ENCODE results near the gene PER2.

PER2 gene

DNA sequence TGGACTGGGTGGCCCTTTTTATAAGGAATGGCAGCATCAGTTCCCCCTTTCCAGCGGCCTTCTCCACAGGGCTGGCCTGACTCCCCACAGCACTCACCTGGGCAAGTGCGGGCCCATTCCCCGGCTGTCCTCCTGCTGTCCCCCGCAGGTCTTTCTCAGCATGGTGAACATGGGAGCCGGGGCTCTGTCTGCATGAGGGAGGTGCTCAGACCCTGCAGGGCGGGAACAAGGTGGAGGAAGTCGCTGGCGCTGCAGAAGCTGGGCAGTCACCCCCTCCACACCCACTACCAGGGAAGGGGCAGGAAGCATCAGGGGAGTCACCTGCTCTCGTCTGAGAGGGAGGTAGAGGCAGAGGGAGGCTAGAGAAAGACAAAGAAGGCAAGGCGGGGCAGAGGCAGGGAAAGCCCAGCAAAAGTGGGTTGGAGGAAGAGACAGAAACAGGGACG is 60.8 kb downstream of the PER2 start:
- DNase-seq (ENCODE audit: low spot score in 2 of 2) = no peak
- no peak overlapping the region for H3K27ac Mint-ChIP-seq
- peaks cover 33% of the 10 kb centered on the region for H3K4me1 Mint-ChIP-seq
- H3K4me3 Mint-ChIP-seq = no peak overlapping the region
- no peaks in the 10 kb centered on the region for H3K9me3 Mint-ChIP-seq
- H3K36me3 Mint-ChIP-seq = peaks cover 8% of the 10 kb centered on the region
- ATAC-seq = no peak

DNA sequence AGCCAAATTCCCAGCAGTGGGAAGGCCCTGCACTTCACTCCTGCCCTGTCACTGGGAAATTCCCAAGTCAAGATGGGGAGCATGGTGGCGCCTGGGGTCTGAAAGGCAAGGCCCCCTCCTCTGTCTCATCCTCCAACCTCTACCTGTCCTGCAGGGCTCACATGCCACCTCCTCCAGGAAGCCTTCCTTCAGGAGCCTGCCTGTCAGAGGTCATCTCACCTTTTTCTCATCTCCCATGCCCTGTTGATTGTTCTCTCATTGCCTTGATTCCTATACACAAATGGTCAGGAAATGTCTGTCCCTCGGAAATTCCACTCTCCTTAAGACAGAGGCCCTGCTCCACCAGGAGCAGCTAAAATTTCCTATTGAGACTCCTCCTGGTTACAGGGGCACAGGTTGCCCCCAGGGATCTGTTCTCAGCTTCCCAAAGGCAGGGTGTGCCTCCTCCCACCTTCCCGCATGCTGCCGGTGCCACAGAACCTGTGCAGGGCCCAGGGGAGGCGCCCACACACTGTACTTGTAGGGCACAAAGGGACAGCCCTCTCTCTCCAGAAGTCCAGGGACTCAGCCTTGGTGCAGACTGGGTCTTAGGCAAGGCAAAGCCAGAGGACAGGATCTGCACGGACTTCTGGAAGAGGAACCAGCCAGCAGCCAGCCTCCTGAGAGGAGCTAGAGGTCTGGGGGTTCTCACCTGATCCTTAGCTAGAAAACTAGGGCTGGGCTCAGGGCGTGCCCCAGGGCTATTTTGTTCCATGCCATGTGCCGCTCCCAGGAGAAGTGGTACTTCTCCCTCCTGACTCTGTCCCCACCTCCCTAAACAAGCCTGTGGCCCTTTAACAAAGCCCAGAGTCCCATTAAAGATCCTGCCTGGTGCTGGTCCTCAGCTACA is 61.5 kb downstream of the PER2 start:
- Mint-ChIP-seq H3K9me3 (no peaks in the 10 kb centered on the region), H3K27ac (no peak overlapping the region)
- ATAC-seq = no peak

DNA sequence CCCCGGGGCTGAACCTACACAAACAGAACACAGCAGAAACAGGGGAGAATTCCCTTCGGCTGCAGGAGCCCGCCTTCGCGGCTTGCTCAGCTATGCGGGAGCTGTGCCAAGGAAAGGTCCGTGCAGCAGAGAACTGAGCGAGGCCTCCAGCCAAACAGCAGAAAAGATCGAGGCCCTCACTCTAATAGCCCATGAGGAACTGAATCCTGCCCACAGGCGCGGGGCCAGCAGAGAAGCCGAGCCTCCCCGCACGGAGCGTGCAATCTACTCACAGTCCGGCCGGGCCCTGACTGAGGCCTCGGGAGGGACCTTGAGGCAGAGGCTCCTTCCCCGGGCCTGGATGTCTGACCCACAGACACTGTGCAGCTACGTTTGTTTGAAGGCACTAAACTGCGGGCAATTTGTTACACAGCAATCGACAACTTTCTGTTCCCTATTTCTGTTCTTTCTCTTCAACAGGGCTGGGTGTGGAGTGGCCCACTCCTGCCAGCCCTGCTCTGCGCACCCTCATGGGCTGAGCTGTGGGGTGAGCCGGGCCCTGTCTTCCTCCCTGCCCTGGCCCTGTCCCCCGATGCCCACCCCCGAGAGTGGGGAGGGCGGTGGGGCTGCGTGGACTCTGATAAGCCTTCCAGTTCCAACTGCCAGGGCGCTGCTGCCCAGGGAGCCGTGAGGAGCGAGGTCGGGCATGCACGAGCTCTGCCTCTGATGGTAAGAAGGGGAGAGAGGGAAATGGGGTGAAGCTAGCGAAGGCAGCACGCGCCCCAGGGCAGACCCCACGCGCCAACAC is 62.3 kb downstream of the PER2 start:
- peaks cover 8% of the 10 kb centered on the region for H3K36me3 Mint-ChIP-seq
- no peak overlapping the region for H3K4me3 Mint-ChIP-seq
- H3K4me1 Mint-ChIP-seq = peaks cover 25% of the 10 kb centered on the region
- DNase-seq (ENCODE audit: low spot score in 2 of 2) (no peak), ATAC-seq (no peak)
- no peaks in the 10 kb centered on the region for H3K9me3 Mint-ChIP-seq
- H3K27ac Mint-ChIP-seq = no peak overlapping the region

More for the DNA sequence above, 61.5 kb downstream of the PER2 start:
- H3K36me3 Mint-ChIP-seq = peaks cover 8% of the 10 kb centered on the region
- DNase-seq (ENCODE audit: low spot score in 2 of 2) = no peak
- no peak overlapping the region for H3K4me3 Mint-ChIP-seq
- H3K4me1 Mint-ChIP-seq = peaks cover 33% of the 10 kb centered on the region

DNA sequence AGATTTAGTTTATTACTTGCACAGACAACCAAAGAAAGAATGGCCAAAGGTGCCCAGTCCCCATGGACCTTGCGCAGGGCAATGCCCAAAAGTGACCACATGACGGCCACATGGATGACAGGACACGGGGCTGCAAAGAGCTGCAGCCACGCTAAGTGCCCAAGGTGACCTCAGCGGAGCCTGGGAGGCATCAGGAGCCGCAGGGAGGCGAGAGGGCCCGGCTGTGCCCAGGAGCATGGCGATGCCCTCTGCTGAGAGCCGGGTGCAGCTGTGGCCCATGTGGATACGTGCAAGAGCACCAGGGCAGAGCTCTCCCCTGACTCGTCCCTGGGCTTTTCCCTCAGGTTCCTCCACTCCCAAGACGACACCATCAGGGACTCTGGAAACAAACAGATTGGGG is 63.3 kb downstream of the PER2 start:
- peaks cover 8% of the 10 kb centered on the region for H3K36me3 Mint-ChIP-seq
- H3K9me3 Mint-ChIP-seq = no peaks in the 10 kb centered on the region
- ATAC-seq (no peak), DNase-seq (ENCODE audit: low spot score in 2 of 2) (no peak)
- no peak overlapping the region for H3K4me3 Mint-ChIP-seq
- no peak overlapping the region for H3K27ac Mint-ChIP-seq
- peaks cover 15% of the 10 kb centered on the region for H3K4me1 Mint-ChIP-seq

DNA sequence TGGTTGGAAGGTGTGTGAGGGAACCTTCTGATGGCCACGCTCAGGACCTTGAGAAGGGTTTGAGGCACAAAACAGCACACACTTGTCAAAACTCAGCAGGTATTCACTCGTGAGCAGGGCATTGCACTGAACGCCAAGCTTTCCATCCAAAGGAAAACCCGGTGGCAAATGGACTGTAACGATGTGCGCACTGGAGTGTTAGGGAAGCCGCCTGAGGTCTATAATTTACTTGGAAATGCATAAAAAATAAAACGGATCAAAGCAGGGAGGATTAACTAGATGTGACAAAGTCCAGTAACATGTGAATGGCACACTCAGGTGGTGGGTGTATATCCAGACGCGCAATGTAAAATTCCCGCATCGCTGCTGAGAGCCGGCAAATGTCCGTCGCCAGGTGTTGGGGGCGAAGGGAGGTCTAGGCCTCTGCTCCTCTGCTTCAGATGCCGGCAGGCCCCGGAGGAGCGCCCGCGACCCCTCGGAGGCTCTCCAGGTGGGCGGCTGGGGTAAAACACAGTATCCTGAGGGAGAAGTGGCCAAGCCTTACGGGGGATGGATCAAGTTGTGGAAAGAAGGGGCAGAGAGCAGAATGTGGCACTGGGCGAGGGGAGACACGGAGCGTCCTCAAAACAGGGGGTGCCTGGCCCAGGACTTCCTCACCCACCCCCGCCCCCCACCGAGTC is 63.9 kb downstream of the PER2 start:
- H3K9me3 Mint-ChIP-seq = no peaks in the 10 kb centered on the region
- H3K4me3 Mint-ChIP-seq = no peak overlapping the region

DNA sequence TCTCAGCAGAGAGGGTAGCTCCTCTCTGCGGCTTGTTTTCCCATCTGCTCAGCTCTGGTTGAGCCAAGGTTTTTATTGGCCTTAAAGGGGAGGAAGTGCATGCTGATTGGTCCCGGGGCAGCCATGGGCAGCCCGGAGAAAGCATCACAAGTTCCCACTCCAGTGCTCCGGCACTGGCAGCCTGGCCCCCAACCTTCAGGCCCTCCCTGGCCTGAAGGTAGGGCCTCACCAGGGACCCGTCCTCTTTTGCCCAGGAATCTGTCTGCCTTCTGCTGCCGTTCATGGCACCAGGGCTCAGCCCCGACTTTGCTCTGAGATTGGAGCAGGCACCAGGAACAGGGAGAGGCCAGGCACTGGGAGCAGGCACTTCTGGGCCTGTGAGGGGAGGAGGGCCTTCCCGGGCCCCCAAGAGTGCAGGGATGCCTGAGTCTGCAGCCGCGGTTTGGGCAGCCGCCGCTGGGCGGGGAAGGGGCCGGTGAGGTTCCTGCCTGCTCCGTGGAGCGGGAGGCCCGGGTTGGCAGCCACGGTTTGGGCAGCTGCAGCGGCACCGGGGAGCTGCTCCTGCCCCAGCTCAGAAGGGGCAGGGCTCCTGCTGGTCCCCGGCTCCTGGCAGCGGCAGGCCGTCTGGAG is 67.4 kb downstream of the PER2 start:
- no peak for DNase-seq (ENCODE audit: low spot score in 2 of 2)
- H3K9me3 Mint-ChIP-seq = no peaks in the 10 kb centered on the region
- H3K4me3 Mint-ChIP-seq = no peak overlapping the region
- H3K4me1 Mint-ChIP-seq = no peaks in the 10 kb centered on the region
- no peak overlapping the region for H3K27ac Mint-ChIP-seq
- H3K36me3 Mint-ChIP-seq = peaks cover 8% of the 10 kb centered on the region
- ATAC-seq = no peak

More for the DNA sequence above, 63.9 kb downstream of the PER2 start:
- peaks cover 8% of the 10 kb centered on the region for H3K36me3 Mint-ChIP-seq
- ATAC-seq = no peak
- no peak overlapping the region for H3K27ac Mint-ChIP-seq
- H3K4me1 Mint-ChIP-seq = peaks cover 12% of the 10 kb centered on the region
- DNase-seq (ENCODE audit: low spot score in 2 of 2) = no peak

DNA sequence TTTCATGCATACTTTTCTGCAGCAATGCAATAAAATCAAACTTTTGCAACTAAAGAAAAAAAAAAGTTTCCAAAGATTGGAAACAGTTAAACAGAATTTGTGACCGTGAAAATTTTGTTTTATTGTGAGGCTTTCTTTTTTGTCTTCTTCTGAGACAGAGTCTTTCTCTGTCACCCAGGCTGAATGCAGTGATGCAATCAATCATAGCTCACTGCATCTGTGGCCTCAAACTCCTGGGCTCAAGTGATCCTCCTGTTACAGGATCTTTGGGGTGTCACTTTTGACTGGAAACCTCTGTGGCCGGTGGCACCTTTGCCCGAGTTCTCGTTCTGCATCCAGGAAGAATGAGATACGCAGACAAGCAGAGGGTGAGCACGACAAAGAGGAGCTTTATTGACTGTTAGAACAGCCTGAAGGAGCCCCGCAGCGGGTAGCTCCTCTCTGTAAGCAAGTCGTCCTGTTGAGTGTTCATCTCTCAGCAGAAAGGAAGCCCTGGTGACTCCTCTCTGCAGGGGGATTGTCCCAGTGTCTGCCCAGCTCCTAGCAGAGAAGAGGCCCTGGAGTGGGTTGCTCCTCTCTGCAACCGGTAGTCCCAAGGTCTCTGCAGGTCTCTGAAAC is 68.0 kb downstream of the PER2 start:
- DNase-seq (ENCODE audit: low spot score in 2 of 2) = no peak
- no peak for ATAC-seq
- no peak overlapping the region for H3K27ac Mint-ChIP-seq
- no peaks in the 10 kb centered on the region for H3K4me1 Mint-ChIP-seq
- H3K9me3 Mint-ChIP-seq = no peaks in the 10 kb centered on the region
- H3K4me3 Mint-ChIP-seq = no peak overlapping the region
- H3K36me3 Mint-ChIP-seq = peaks cover 8% of the 10 kb centered on the region

DNA sequence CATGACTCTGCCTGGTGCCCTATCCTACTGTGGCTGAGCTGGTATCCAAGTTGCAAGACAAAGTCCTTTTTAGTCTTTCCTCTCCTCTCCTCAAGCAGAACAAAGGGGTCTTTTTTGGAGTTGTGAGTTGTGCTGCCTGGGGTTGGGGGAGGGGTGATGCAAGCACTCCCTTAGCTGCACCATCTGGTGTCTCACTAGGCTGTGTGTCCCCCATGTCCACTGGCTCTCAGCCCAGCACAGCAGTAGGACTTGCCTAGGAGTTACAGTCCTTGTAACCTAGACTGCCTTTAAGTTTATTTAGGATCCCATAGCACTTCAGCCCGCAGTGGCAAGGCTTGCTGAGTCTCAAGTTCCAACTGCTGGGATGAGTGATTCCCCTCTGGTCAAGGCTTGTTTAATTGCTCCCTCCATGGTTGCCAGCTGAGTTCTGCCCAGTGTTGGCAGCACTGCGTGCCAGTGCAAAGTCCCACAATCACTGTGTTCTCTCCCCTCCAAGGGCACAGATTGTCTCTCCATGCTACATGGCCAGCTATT is 71.7 kb downstream of the PER2 start:
- Mint-ChIP-seq H3K4me3 (no peak overlapping the region), H3K36me3 (no peaks in the 10 kb centered on the region), H3K27ac (no peak overlapping the region), H3K4me1 (no peaks in the 10 kb centered on the region), H3K9me3 (no peaks in the 10 kb centered on the region)
- DNase-seq (ENCODE audit: low spot score in 2 of 2) (no peak), ATAC-seq (no peak)

DNA sequence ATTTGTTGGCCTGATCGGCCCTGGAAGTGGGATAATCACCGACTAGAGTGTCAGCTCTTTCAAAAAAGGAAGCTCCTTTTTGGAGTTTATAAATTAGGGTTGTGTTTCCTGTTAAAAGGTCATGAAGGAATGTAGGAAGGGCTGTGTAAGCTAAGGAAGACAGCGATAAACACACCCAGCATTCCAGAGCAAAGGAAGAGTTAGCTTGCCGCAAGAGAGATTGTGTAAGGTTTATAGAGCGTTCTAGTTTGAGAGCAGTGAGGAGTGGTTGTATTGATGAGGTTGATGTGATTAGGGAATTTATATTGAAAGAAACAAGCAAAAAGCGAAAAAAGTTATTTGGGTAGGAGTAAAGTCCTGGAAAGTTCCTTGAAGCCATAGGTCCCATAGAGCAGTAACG is 81.4 kb downstream of the PER2 start:
- Mint-ChIP-seq H3K36me3 (peaks cover 16% of the 10 kb centered on the region), H3K27ac (no peak overlapping the region), H3K9me3 (no peaks in the 10 kb centered on the region), H3K4me1 (peaks cover 15% of the 10 kb centered on the region), H3K4me3 (no peak overlapping the region)
- ATAC-seq = no peak
- DNase-seq (ENCODE audit: low spot score in 2 of 2) = no peak

DNA sequence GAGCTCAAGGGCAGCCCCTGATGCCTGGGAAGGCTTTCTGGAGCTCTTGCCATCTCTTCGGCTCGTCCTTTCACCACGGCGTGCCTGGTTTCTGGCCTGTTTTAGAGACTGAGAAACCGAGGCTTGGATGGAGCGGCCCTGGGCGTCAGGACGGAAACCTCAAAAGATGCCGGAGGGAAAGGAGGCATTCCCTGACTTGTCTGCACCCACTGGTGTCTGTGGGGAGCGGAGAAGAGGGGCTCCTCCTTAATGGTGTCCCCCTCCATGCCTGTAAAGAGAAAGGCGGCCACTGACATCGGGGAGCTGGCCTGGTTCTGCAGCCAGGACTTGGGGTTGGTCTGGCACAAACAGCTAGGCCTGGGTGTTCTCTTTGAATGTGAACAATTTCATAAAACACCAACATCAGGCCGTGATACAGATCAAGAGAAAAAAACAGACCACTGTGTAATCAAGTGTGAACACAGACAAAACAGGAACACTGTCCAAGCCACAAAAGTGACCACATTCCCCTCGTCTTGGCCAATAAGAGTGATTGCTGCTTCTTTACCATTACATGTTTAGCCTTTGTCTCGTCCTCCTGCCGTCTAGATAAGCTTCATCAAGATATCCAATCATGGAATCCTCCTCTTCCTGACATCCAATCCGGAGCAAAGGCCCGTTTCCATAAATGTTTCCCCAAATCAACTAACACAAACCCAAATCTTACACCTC is 84.3 kb downstream of the PER2 start:
- Mint-ChIP-seq H3K4me3 (peak overlapping the region; percentile 63), H3K36me3 (peaks cover 26% of the 10 kb centered on the region)
- ATAC-seq = no peak

DNA sequence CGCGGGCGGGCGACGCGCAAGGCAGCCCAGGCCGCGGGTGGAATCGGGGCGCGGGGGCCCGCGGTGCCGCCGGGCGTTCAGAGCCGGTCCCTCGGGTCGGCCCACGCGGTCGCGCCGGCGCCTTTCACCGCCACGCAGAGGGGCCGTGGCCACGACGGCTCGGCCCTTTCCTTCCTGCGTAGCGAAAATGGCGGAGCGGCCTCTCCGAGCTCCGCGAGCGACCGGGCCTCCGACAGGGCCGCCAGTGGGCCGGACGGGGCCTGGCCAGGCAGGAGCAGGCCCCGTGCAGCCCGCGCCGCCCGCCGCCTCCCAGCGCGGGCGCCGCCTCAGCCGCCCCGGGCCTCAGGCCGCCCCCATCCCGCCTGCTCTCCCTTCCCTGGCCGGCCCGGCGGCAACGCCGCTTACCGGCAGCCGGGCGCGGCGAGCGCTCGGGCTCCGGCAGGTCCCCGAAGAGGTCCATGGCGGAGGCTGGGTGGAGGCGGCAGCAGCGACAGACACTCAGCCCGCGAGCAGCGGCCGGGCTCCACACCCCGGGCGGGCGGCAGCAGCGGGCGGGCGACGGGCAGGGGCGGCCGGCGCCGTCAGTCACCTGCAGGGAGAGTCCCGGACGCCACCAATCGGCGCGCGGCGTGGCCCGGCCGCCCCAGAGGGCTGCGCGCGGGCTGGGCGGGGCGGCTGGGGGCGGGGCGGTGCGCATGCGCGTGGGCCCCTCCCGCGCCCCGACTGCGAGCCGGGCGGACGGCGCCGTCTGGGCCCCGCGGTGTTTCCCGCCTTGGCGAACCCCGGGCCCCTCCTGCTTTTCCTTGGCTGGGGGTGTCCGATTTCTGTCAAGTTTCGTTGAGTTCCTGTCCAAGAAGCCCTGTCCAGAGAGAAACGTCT is 85.1 kb downstream of the PER2 start, which contains the start of gene ILKAP:
Gene ILKAP (minus strand): TSS at position 602 of the 879 bp plus-strand sequence. CDS start 142 bp downstream, at position 460.
- ATAC-seq = peak; percentile 98
- no peaks in the 10 kb centered on the region for H3K9me3 Mint-ChIP-seq
- peak within 1 kb of the TSS; percentile 89 for H3K27ac Mint-ChIP-seq
- H3K4me3 Mint-ChIP-seq = peak within 1 kb of the TSS; percentile 85
- peak; percentile 89 to 90 for DNase-seq (ENCODE audit: low spot score in 2 of 2)
- H3K36me3 Mint-ChIP-seq = peaks cover 26% of the 10 kb centered on the region
- peaks cover 39% of the 10 kb centered on the region for H3K4me1 Mint-ChIP-seq

More for the DNA sequence above, 84.3 kb downstream of the PER2 start:
- H3K27ac Mint-ChIP-seq = peak overlapping the region; percentile 84
- no peaks in the 10 kb centered on the region for H3K9me3 Mint-ChIP-seq
- no peak for DNase-seq (ENCODE audit: low spot score in 2 of 2)
- H3K4me1 Mint-ChIP-seq = peaks cover 34% of the 10 kb centered on the region

DNA sequence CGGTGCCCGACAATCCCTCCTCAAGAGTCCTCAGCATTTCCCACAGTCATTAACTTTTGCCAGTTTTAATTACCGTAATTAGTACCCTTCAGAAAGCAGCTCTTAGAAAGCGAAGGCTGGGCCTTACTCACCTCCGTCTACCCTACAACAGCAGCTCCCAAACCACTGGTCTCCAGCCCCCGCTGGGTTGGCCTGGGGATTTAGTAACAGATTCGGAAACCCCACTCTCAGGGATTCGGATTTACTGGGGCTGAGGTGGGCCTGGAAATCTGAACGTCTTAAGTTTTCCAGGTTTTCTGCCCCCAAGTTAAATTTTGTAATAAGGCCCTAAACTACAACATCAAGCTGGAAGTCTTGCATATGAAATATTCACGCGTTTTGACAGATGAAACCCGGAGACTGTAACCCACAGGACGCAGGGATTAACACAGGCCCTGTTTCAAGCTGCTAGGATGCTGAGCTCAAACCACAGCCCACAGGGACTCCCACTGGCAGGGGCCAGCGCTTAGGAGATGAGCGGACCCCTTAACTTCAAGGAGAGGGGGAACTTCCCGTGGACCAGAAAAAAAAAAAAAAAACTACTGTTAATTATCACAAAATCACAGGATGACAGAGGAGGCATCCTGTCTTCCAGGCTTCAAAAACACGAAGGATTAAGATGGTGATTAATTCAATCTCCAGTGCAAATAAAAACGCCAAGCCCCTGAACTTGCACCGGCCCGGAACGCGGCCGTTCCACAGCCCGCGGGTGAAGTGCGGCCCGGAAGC is 85.9 kb downstream of the PER2 start:
- H3K4me3 Mint-ChIP-seq = peak overlapping the region; percentile 85
- H3K4me1 Mint-ChIP-seq = peaks cover 45% of the 10 kb centered on the region
- H3K36me3 Mint-ChIP-seq = peaks cover 28% of the 10 kb centered on the region
- DNase-seq (ENCODE audit: low spot score in 2 of 2) (no peak), ATAC-seq (no peak)
- no peaks in the 10 kb centered on the region for H3K9me3 Mint-ChIP-seq
- peak overlapping the region; percentile 89 for H3K27ac Mint-ChIP-seq

All from stimulated activated effector memory CD8-positive, alpha-beta T cell treated with anti-CD3 and anti-CD28 coated beads, Interleukin-12 subunit alpha, Interleukin-12 subunit beta, amount 100 ng/mL, for 72 hours (primary cell).